GM13976 (cell line): Measurements from ENCODE around the gene PSMD10.

ENCODE experiments used
- DNase-seq: peaks from one replicate; pipeline ENCODE4 v3.0.0; 2012; ENCODE audit warnings: low spot score
- in situ Hi-C: fragments of 300-500 bp; cut with MboI; formaldehyde crosslinking; loops from one replicate; pipeline ENCODE4 v1.12.0; 2022; ENCODE audit warnings: low sequenced_read_pairs, mixed read lengths, inconsistent platforms; ENCODE audit not compliant: unreplicated experiment
- TF ChIP-seq, protein P1 (sequence below): IDR thresholded peaks from 2 replicates; pipeline ENCODE4 v1.5.1; 2012; ENCODE audit warnings: borderline replicate concordance, mild to moderate bottlenecking; ENCODE audit not compliant: insufficient read depth; ENCODE audit errors: extremely low read depth, missing control alignments, control extremely low read depth

PSMD10 gene, protein sequence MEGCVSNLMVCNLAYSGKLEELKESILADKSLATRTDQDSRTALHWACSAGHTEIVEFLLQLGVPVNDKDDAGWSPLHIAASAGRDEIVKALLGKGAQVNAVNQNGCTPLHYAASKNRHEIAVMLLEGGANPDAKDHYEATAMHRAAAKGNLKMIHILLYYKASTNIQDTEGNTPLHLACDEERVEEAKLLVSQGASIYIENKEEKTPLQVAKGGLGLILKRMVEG

DNA sequence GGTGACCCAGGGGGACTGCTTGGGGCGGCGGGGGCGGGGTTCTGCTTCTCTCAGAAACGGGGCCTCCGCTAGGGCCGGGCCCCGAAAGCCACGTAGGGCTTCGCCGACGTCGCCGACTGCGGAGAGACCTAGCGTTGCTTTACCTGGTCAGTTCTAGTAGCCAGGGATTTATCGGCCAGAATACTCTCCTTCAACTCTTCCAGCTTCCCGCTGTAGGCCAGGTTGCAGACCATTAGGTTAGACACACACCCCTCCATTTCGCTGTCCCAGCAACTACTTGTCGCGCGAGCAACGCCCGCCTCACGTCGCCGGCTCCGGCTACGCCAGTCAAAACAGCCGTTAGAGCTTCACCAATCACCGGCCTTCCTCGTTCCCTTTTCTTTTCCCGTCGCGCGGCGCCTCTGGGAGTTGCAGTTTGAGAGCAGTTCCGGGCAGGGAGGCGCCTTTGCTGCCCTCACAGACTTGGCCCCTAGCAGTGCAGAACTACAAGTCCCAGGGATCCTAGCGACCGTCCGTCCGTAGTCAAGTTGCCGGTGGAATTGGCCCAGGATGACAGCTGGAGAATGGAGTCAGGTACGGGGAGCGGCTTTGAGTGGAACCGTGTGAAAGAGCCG, at the start of gene PSMD10, which contains the start of gene ATG4A:
Gene PSMD10, minus strand, starts transcription at position 279 of the 614 bp plus-strand sequence. Its CDS starts 22 bp downstream, at position 257.
Gene ATG4A, plus strand, starts transcription at position 515 of the 614 bp plus-strand sequence. Its CDS starts 49 bp downstream, at position 564.
- DNase-seq: peak; percentile 80
- TF ChIP-seq, protein P1, sequence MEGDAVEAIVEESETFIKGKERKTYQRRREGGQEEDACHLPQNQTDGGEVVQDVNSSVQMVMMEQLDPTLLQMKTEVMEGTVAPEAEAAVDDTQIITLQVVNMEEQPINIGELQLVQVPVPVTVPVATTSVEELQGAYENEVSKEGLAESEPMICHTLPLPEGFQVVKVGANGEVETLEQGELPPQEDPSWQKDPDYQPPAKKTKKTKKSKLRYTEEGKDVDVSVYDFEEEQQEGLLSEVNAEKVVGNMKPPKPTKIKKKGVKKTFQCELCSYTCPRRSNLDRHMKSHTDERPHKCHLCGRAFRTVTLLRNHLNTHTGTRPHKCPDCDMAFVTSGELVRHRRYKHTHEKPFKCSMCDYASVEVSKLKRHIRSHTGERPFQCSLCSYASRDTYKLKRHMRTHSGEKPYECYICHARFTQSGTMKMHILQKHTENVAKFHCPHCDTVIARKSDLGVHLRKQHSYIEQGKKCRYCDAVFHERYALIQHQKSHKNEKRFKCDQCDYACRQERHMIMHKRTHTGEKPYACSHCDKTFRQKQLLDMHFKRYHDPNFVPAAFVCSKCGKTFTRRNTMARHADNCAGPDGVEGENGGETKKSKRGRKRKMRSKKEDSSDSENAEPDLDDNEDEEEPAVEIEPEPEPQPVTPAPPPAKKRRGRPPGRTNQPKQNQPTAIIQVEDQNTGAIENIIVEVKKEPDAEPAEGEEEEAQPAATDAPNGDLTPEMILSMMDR: no peak
- in situ Hi-C loops: no loop called here

DNA sequence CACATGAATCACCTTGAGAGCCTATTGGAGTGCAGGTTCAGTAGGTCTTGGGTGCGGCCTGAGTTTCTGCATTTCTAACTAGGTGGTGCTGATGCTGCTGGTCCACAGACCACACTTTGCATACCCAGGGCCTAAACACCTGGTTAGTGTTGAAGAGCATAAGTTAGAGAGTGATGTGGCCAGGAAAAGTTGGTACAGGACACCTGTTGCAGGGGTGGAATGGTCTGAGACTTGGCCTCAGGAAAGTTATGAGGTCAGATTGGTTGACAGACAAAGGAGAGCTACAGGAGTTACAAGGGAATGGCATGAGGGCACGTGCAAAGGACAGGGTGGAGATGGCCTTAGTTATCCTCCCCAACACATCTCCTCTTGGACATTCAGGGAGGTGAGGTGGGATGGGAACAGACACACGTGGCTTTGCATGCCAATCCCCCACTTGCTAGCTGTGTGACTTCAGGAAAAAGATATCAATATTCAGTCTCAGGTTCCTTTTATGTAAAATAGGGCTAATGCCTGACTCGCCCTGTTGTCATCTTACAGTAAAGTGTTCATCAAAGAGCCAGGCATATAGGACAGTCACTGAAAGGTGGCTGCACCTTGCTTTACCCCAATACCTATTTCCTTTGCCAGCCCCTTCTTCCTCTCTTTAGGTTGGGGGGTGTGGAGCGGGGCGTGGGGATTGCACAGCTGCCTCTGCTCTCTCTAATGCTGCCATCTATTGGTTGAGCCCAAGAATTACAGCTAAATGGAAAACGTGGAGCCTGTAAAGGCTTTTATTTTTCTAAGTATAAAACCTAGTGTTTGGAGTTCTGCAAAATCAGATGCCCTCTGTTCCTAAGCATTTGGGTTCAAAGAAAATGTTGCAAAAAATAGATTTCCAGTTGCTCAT, 47.7 kb upstream of the PSMD10 start:
- in situ Hi-C loops: no loop called here
- TF ChIP-seq, protein P1: peak; percentile 26
- DNase-seq: no peak

DNA sequence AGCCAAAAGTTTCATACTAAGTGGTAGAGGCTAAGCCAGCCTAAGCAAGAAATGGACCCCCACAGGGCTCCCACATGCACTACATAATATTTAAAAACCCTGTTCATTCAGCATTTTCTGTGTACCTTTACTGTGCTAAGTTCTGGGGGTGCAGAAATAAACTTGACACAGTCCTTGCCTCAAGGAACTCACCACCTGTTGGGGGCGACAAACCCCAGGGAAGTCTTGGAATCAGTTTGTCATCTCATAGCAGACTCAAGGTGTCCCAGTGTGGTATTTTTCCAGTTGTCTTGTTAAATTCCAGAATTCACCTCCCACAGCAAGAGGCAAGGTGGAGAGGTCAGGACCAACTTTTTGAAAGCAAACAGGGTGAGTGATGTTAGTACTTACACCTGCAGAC, 43.4 kb upstream of the PSMD10 start:
- in situ Hi-C loops: no loop called here
- TF ChIP-seq, protein P1: no peak

DNA sequence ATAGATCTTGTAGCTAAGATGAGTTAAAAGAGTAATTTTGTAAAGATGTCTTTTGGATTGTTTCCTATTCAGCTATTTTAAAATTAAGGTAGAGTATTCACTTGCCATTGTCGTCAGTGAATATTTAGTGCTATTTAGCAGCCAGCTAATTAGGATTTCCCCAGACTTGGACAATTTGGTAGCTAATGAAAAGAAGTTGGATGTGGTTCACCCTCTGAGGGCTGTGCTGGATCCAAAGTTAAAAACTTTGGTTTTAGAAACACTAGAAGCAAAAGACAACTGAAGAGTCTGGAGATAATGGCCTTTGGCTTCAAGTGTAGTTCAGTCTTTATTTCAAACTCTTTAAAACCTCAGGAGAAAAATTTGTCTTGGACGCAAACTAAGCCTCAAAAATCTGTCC, 41.5 kb upstream of the PSMD10 start:
- in situ Hi-C loops: no loop called here
- TF ChIP-seq, protein P1: no peak

More for the DNA sequence above, 43.4 kb upstream of the PSMD10 start:
- no peak for DNase-seq

DNA sequence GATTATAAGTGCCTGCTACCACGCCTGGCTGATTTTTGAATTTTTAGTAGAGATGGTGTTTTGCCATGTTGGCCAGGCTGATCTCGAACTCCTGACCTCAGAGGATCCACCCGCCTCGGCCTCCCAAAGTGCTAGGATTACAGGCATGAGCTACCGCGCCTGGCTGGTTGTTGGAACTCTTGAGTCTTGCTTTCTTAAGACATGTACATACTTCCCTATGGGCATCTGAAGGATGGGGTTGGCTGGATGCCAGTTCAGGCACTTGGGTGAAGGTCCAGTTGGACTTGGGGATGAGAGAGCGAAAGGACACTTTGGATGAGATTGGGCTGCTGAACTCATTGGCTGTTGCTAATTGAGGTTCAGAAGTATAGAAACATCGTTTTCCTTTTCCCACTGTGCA, 40.7 kb upstream of the PSMD10 start:
- no peak for DNase-seq
- in situ Hi-C loops: no loop called here
- TF ChIP-seq, protein P1: no peak

More for the DNA sequence above, 41.5 kb upstream of the PSMD10 start:
- DNase-seq: no peak

DNA sequence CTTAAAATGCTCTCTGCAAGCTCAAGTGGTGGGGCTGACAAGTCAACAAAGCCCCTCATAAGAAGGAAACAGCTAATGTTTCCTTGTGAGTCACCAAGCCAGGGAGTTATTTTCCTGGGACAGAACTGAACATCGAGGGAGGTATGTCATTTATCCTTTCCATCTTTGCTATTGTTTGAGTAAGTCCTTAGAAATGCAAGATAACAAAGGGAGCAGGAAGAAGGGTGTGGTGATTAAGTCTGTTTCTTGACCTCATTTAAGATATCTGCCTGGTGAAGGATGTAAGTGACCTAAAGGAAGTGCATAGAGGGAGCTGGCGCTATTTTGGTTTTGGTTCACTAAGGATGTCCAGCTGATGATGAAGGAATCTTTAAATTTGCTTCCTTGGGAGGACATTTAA, 40.1 kb upstream of the PSMD10 start:
- in situ Hi-C loops: no loop called here
- no peak for DNase-seq
- TF ChIP-seq, protein P1: no peak
